Measurements from ENCODE around the gene PDZRN3.
A peak's percentile ranks its signal among the peaks of the same experiment; 100 is the strongest.

PDZRN3 gene

DNA sequence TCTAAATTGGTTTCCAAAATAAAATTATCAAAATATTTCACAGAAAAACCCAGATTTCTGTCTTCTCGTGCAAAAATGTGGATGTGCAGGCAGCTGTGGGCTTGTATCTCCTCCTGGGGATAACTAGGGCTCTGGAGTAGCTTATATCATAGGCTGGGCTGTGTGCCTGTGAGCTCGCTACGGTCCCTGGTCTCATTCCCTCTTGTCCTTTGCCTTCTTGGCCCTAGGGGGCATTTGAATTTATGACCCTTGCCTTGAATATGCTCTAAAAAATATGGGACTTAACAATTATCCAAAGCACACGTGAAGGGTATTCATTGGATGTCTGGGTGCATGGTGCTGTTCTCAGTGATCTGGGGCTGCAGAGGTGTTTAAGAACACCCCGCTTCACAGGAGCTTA, 132.6 kb downstream of the PDZRN3 start:
- H3K4me3 ChIP-seq (ENCODE audit: low read depth, low read length): no peak overlapping the region
- no peak for DNase-seq (ENCODE audit: low read depth)
- no peak for TF ChIP-seq CTCF (IDR thresholded peaks at IDR 0.05; ENCODE audit: insufficient read depth, low read depth, low read length, missing control alignments)

DNA sequence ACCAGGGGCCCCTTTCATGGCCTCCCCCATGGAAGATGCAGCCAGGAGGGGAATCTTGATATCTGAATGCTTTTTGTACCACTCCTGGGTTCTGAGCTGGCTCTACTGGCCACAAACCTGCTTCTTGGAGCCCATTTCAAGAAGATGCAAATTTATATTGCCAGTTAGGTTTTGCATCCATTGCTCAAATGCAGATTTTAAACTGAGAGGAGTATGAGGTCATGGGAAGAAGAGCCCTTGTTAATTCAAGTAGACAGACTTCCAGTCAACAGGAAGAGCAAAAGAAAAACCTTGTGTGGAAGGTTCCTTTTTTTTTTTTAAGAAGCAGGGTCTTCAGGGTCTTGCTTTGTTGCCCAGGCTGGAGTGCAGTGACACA, 133.5 kb downstream of the PDZRN3 start:
- no peak for DNase-seq (ENCODE audit: low read depth)
- no peak overlapping the region for H3K4me3 ChIP-seq (ENCODE audit: low read depth, low read length)
- no peak for TF ChIP-seq CTCF (IDR thresholded peaks at IDR 0.05; ENCODE audit: insufficient read depth, low read depth, low read length, missing control alignments)

- no peak overlapping the region for H3K4me3 ChIP-seq (ENCODE audit: low read depth, low read length)
- no peak for TF ChIP-seq CTCF (IDR thresholded peaks at IDR 0.05; ENCODE audit: insufficient read depth, low read depth, low read length, missing control alignments)
- DNase-seq (ENCODE audit: low read depth): no peak
These were observed 134.1 kb downstream of the PDZRN3 start for GRCh38 chr3:73490453-73491286.

DNA sequence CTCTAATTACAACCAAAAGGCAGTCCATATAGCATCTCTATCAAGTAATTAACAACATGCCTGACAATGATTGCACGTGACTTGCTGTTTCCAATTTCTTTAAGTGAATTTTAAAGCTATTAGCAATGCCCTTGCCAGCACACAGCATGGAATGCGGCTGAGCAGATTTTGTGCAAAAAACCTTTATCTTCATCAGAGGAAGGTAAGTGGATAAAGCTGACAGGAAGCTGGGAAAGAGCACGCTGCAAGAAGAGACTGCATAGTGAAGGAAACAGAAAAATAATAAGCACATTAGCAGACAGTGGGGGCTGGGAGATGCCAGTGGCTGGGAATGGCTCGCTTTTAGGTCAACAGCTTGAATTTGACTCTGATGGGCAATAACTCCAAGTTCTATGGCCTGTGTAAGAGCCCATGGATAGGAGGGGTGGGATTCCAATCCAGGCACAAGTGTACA, 138.8 kb downstream of the PDZRN3 start:
- no peak overlapping the region for H3K4me3 ChIP-seq (ENCODE audit: low read depth, low read length)
- no peak for TF ChIP-seq CTCF (IDR thresholded peaks at IDR 0.05; ENCODE audit: insufficient read depth, low read depth, low read length, missing control alignments)
- no peak for DNase-seq (ENCODE audit: low read depth)

DNA sequence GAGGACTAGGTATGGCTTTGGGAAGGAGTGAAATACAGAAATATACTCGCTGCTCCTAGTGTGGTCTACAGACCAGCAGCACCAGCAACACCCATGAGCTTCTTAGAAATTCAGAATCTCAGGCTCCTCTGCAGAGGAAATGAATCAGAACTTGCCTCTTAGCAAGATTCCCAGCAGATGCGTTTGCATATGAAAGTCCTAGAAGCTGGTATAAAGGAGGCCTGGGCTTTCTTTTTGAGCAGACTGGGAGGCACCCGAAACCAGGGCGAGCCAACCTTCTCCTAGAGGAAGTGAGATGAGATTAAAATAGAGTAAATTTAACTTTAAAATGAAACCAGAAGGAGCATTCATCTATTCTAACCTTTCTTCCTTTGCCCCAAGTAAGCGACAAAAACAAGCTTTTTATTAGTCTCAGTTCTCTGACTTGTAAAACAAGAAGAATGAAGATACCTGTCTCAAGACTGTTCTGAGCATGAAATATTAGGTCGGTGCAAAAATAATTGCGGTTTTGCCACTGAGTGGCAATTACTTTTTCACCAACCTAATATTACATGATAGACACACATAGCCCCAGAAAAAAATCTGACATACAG, 140.0 kb downstream of the PDZRN3 start:
- TF ChIP-seq CTCF (IDR thresholded peaks at IDR 0.05; ENCODE audit: insufficient read depth, low read depth, low read length, missing control alignments): no peak
- H3K4me3 ChIP-seq (ENCODE audit: low read depth, low read length): peak overlapping the region; percentile 20
- DNase-seq (ENCODE audit: low read depth): peak; percentile 90

GRCh38 chr3:73481888-73482287, 142.9 kb downstream of the PDZRN3 start:
- TF ChIP-seq CTCF (IDR thresholded peaks at IDR 0.05; ENCODE audit: insufficient read depth, low read depth, low read length, missing control alignments): no peak
- no peak overlapping the region for H3K4me3 ChIP-seq (ENCODE audit: low read depth, low read length)
- no peak for DNase-seq (ENCODE audit: low read depth)

All from GM12865 (cell line).